EH (cell line): ENCODE data around the gene FBLIM1.
A peak's percentile ranks its signal among the peaks of the same experiment; 100 is the strongest.

ENCODE experiments used
- DNase-seq: peaks from one replicate; pipeline ENCODE4 v3.0.0-alpha.2; 2015; ENCODE audit warnings: low read depth

Gene FBLIM1

DNA sequence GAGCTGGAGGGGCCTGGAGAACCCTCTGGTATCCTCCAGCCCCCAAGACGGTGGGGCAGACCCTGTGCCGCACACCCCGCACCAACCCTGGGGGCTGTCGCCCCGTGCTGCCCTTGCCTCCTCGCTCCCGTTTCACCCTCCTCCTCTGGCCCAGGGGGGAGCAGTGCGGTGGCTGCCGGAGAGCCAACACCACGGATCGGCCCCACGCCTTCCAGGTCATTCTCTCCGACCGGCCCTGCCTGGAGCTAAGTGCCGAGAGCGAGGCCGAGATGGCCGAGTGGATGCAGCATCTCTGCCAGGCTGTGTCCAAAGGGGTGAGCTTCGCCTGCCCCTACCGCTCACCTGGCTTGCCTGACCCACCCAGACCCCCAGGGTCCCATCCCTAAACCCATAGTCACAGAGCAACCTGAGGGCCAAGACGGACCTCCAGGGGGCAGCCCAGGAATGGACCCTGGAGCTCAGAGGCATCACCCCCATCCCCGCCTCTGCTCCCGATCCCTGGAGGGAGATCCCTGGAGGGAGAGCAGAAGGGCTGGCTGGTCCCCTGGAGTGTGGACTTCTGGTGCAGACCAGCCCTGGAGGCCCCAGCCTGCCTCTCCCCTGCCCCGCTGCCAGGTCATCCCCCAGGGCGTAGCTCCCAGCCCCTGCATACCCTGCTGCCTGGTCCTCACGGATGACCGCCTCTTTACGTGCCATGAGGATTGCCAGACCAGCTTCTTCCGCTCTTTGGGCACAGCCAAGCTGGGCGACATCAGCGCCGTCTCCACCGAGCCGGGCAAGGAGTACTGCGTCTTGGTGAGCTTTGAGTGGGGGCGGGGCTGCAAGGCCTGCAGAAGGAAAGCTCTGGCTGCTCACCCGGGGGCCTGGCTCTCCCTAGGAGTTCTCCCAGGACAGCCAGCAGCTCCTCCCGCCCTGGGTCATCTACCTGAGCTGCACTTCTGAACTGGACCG, 26.6 kb upstream of the FBLIM1 start:
- DNase-seq = no peak

DNA sequence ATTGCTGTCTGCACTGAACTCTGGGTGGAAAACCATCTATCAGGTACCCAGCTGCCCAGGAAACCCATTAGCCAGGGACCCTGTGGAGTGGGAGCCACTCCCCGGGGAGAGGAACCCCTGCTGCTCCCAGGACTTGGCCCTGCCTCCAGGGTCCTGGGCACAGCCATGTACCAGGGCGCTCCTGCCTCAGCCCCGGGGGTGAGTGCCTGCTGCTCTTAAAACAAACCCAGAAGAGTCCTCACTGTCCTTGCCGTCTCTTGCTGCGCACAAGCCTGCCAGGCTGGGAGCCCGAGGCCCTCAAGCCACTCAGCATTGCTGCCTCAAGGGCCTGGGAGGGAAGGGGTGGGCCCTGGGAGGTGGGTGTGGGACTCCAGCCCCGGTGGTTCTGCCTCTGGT, 25.9 kb upstream of the FBLIM1 start:
- no peak for DNase-seq

DNA sequence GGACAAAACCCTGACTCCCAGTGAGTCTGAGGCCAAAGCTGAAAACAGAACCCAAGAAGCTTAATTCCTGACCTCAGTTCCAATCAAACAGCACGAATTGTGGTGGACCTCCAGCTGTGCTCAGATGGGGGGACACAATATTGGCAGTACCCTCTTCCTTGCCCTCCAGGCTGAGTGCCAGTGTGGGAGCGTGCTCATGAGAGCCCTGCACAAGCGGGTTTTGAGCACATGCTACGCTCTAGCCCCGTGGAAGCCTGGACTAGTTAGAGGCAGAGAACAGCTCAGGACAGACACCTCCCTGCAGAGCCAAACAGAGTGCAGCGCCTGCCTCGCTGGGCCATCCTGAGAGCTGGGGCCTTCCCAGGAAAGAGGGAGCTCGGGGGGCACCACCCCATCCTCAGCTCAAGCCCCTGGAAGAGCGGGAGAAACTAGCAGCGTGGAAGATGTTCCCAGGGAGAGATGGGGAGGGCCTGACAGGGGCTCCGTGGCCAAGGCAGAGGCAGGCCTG, 25.3 kb upstream of the FBLIM1 start:
- no peak for DNase-seq

DNA sequence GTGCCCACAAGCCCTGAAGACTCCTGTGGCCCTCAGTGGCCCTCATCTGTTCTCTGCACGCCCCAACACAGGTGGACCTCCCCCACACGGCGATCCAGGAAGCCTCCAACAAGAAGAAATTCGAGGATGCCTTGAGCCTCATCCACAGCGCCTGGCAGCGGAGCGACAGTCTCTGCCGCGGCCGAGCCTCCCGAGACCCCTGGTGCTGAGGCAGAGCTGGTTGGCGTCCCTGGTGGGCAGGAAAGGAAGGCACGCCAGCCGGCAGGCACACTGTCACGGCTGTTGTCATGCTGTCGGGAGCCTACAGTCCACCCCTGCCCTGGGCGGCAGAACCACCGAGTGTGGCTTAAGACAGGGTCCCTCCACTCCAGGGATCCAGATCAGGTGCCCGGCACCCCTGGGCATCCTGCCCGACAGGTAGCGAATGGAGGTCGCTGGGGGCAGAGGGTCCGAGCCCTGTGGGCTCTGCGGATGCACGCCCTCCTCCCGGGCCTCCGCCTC, 24.8 kb upstream of the FBLIM1 start:
- DNase-seq = no peak

DNA sequence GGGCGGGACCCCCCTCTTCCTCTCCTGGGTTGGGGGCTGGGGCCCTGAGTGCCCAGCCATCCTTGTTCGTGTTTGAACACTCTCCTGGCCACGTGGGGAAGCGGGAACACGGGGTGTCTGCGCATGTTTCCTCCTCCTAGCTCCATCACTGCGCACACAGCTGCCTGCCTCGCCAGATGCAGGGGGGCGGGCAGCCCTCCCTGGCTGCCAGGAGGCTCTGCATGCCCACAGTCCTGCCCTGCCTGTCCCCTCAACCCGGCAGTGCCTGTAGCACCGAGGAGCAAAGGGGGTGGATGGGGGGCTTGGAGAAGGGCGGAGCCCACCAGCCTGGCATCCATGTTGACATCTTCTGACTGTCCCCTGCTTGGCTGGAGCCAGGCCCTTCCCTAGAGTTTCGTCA, 24.3 kb upstream of the FBLIM1 start:
- no peak for DNase-seq

DNA sequence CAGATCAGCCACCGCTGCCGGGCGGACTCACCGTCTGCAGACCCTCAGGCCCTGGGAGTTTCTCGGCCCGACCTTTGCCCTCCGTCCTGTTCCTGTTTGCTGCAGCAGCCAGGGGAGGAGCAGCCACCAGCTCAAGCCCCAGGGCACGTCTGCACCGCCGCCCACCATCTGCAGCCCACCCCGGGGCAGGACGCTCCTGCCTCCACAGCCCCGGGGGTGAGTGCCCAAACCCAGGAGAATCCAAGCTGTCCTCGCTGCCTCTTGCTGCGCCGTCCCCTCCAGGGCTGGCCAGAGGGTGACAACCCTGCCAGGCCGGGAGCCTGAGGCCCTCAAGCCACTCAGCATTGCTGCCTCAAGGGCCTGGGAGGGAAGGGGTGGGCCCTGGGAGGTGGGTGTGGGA, 23.7 kb upstream of the FBLIM1 start:
- DNase-seq = no peak

DNA sequence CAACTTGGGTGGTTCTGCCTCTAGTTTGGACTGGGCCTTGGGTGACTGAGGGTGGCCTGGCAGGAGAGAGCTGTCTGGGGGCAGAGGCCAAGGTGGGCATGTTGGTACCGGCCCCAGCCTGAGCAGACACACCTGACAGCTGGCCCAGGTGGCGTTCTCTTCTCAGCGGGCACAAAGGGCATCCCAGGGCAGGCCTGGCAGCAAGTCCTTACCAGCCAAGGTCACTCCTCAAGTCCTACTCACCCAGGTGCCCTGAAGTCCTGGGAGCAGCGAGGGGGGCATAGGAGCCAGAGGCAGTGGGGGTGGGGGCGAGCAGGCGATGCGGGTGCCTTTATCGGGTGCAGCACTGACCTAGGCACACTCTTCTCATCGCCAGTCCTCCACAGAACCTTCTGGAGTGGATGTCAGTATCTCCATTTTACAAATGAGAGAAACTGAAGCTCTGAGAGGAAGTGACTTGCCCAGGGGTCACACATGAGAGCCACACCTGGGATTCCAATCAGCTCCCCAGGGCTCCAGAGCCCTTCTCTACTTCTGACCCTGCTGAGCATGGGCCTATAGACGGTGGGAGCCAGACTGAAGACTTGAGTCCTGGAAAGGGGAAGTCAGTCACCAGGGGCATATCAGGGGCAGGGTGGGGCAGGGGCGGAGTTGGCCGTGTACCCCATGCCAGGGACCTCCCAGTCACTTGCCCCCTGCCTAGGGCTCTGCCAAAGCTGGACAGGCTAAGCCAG, 23.1 kb upstream of the FBLIM1 start:
- no peak for DNase-seq

DNA sequence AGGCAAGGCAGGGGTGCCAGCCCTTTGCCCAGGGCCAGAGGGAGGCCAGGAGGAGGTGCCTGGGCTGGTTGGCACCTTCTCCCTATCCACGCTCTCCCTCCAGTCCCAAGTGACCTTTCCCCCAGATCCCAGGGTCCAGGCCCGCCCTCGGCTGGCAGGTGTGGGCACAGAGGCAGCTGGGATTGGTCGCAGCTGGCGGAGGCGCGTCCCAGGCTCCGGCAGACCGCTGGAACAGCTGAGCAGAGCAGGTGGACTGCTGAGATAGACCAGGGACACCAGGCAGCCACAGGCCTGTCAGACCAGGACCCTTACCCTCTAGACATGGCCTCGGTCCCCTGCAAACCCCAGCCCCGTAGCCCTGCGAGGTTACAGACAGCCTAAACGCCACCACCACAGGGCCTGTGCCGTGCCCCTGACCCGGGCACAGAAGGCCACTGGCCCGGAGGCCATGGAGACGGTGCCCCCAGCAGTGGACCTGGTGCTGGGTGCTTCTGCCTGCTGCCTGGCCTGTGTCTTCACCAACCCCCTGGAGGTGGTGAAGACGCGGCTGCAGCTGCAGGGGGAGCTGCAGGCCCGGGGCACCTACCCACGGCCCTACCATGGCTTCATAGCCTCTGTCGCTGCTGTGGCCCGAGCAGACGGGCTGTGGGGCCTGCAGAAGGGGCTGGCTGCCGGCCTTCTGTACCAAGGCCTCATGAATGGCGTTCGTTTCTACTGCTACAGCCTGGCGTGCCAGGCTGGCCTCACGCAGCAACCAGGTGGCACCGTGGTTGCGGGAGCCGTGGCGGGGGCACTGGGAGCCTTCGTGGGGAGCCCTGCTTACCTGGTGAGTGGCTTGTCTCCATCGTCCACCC, 22.3 kb upstream of the FBLIM1 start, which contains the start of gene SLC25A34:
TSS of gene SLC25A34 (plus strand) at position 221 of the 854 bp plus-strand sequence. CDS start at position 449, 228 bp downstream.
- DNase-seq = no peak

DNA sequence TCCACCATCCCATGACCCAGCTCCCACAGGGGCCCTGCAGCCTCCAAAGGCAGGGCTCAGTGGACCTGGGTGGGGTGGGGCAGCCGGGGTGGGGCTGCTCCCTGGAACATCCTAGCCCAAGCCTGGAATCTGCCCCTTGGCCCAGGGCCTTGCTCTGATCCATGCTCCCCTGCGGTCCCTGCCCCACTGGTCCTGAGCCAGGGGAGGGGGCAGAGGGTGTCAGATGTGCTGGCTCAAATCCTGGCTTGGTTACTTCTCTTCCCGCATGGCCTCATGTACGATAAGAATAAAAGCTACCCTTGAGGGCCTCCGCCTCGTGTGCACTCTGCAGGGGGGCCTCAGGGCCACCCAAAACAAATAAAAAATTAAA, 21.7 kb upstream of the FBLIM1 start:
- DNase-seq = no peak

DNA sequence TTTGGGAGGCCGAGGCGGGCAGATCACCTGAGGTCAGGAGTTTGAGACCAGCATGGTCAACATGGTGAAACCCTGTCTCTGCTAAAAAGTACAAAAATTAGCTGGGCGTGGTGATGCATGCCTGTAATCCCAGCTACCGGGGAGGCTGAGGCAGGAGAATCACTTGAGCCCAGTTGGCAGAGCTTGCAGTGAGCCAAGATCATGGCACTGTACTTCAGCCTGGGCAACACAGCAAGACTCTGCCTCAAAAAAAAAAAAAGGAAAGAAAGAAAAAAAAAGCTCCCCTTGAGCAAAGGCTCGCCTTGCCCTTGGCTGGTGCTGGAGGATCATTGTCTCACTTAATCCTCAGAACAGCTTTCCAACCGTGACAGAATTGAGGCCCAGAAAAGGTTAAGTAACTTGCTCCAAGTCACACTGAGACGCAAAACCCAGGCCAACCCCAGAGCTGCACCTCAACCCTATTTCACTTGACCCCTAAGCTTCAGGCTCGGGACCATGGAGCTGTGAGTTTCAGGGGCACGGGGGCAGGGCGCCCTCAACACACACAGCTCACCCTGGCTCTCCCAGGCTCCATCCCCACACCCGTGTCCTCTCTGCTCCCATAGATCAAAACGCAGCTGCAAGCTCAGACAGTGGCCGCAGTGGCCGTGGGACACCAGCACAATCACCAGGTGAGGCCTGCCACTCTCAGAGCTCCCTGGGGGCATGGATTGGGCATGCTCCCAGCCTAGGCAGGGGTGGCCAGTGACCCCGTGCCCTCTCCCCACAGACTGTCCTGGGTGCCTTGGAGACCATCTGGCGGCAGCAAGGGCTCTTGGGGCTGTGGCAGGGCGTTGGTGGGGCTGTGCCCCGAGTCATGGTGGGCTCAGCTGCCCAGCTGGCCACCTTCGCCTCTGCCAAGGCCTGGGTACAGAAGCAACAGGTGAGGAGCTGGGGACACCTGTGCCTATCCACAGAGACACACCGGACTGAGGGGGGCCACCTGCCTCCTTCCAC, 21.0 kb upstream of the FBLIM1 start:
- DNase-seq = no peak

DNA sequence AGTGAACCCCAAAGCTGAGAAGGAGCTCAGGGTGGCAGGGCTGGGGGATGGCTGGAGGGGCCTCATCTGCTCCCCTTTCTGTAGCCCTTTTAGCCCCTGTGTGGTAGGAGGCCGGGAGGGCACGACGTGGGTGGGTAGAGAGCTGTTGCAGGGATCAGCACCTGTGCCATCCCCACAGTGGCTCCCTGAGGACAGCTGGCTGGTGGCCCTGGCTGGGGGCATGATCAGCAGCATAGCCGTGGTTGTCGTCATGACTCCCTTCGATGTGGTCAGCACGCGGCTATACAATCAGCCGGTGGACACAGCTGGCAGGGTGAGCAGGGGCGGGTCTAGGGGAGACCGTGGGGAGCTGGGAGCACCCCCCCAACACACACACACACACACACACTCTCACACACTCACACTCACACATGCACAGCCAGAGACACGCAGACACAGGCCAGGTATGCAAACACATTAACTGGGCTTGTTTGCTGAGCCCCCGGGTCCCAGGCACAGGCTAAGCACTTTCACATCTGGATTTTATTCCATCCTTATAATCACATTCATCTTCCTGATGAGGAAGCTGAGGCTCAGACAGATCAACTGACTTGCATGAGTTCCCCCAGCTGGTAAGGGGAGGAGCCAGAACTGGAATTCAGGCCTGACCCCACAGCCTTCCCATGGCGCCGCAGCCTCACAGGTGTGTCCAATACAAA, 20.0 kb upstream of the FBLIM1 start:
- no peak for DNase-seq

DNA sequence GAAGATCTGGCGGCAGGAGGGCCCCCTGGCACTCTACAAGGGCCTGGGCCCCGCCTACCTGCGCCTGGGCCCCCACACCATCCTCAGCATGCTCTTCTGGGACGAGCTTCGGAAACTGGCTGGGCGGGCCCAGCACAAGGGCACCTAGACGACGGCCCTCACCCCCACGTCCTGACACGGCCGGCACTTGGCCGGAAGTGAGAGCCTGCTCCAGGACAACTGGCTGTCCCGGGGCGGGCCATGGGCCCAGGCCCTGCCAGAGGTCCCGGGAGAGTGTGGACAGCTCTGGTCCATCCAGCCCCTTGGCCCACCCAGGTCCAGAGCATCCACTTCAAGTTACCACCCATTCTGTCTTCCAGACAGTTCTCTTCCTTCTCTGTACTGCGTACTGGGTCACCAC, 19.3 kb upstream of the FBLIM1 start:
- DNase-seq = no peak

DNA sequence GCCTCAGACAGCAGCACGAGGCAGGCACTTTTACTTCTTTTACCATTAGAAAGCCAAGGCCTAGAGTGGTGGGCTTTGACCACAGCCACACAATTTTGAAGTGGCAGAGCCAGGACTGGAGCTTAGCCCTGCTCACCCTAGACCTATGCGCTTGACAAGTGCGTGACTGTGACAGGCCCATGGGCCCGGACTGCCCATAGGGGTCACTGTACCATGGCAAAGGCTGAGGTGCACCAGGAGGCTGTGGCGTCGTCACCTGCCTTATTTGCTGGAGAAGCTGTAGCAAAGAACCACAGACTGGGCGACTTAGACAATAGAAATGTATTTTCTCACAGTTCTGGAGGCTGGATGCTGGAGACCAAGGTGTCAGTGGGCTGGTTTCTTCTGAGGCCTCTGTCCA, 18.9 kb upstream of the FBLIM1 start:
- DNase-seq = no peak

DNA sequence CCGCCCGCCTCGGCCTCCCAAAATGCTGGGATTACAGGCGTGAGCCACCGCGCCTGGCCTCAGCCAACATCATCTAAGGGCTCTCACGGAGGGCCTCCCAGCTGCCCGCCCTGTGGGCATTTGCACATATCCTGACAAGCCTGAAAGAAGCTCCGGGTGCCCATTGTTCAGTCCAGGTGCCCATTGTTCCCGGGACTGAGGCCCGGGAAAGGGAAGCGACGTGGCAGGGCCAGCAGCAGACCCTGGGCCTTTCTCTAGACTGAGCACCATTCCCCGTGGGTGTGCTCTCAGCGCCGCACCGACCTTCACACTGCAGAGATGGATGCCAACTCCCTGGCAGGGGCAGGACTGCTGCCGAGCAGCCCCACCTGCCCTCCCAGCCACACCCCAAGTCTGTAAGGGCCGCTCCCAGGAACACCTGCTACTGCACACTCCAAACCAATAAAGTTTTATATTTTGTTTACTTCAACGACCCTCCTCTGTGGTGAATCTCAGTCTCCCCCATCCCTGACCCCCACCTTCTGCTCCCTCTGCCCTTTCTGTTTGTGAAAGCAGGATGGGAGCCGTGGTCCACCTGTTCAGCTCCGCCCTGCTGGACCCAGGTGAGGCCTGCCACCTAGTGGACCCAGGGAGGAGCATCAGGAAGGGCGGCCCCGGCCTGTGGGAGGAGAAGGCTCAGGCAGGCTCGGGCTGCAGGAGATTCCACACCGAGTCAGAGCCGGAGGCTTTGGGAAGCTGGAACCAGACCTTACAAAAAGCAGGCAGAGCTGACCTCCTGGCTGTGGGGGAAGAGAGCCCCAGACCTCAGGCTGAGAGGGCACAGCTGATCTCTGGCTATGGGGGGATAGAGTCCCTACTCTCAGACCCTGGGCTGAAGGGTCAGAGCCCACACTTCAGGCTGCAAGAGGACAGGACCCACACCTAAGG, 17.4 kb upstream of the FBLIM1 start:
- DNase-seq = peak; percentile 72

DNA sequence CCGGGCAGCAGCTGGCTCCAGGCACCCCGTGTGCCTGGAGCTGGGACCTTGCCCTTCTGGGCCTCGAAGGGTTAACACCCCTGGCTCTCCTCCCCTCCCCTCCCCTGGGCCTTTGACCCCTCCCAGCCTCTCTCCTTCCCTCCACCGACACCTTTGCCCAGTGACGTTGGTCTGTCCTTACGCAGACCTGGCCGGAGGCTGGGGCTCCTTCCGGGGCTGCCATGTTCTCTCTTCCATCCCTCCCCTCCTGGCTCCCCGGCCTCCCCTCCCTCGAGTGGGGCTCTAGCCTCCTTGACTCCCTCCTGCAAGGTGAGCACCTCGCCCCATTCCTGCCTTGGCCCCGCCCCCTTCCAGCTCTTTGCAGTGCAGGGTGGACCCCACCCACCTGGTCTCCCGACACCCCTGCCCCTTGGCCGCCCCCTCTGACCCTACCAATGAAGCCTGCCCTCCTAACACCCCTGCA, 16.2 kb upstream of the FBLIM1 start, which contains the start of gene TMEM82:
TSS of gene TMEM82 (plus strand) at position 161 of the 463 bp plus-strand sequence. CDS start at position 222, 61 bp downstream.
- DNase-seq = no peak

DNA sequence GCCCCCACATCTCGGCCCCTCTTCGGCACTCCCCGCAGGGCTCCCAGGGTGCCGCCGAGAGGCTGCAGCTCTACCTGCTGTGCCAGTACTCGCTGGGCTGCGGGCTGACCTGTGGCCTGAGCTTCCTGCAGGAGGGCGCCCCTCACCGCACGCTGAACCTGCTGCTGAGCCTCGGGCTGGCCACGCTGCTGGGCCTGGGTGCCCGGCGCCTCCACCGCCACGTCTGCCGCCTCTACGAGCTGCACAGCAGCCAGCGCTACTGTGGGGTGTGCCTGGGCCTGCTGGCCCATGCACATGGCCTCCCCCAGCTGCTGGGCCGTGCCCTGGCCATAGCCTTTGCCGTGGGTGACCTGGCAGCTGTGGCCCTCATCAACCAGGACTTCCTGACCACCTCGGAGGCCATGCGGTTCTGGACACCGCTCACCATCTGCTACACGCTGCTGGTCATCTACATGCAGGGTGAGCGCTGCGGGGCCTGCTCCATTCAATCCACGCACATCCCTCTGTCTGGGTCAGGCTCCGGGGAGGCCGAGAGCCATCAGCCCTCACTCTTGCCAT, 14.4 kb upstream of the FBLIM1 start:
- DNase-seq = no peak

DNA sequence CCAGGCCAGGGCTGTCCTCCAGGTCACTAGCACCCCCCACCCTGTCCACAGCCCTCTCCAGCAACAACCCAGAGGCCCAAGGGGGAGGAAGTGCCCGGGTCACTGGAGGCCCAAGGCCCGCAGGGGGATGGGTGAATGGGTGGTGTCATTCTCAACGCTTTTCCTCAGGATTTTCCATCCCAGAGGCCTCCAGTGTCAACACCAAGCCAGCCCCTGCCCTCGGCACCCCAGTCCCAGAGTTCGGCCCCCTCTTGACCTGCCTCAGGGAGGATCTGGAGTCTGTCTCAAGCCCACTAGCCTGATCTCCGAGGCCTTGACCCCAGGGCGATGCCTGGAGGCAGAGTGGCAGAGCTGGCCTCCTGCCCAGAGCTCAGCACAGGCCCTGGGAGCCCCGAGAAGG, 11.2 kb upstream of the FBLIM1 start:
- no peak for DNase-seq

DNA sequence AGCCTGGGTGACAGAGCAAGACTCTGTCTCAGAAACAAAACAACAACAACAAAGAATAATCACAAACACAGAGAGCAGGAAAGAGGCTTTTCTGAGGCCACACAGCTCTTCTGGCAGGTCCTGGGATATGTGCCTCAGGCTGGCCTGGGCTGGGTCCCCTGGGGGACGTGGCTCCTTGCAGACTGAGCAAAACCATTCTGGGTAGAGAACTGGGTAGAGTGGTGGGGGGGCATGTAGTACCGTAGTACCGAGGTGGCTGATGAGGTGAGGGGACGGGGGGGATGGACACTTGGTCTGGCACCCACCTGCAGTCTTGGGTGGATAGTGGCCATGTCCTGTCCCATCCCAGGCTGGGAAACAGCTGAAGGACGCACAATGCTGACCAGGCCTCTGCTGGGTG, 10.3 kb upstream of the FBLIM1 start:
- no peak for DNase-seq
